ENCODE results near the gene RALGAPA2.

- TF ChIP-seq EZH2 (IDR thresholded peaks at IDR 0.05; ENCODE audit: low read length, missing control alignments) (no peak), CTCF (conservative IDR thresholded peaks at IDR 0.05 in 1 of 2, IDR thresholded peaks at IDR 0.05 in 1 of 2; ENCODE audit: low read depth in 1 of 2, low read length in 2 of 2) (no peak)
Observed at GRCh38 chr20:20491110-20491783, 221.2 kb downstream of the RALGAPA2 start.
